K562 (cell line): ENCODE data around the gene AGL. TPM values are rescaled to one million over a fixed set of nuclear protein-coding genes. Genes with fewer than 3 reads are reported as not detected.

Source experiments
- ATAC-seq: fragments of 200-7000 bp; cut with Tn5 transposase; 3 replicates; pipeline ENCODE4 v1.9.1; 2020; ENCODE audit warnings: moderate library complexity
- BruUV-seq: library from RNA; stranded (reverse); fragments of 400-500 nt; replicated peaks from 2 replicates; lab custom pipeline; 2021; lab: Mats Ljungman, UMichigan
- CTCF ChIA-PET: fragments of 300-600 bp; formaldehyde crosslinking; extraction: SDS; loops from one replicate; lab custom pipeline; 2021; ENCODE audit warnings: low intra/inter-chr PET ratio; lab: Yijun Ruan, JAX
- POLR2A ChIA-PET: fragments of 300-600, 350-650 bp; sonication (Branson Sonifier 250); formaldehyde crosslinking; extraction: SDS; loops from one replicate; lab custom pipeline; 2021; ENCODE audit warnings: antibody characterized with exemption, inconsistent platforms; lab: Yijun Ruan, JAX
- DNase-seq, 4 experiments: peaks; one replicate each; pipeline versions ENCODE4 v3.0.0 to v3.0.0-alpha.2; 2011 to 2018; ENCODE audit warnings: low spot score in 3 of 4, mixed read lengths in 3 of 4; ENCODE audit errors: extremely low read depth in 1 of 4
- FAIRE-seq: peaks from 2 replicates; lab custom pipeline; 2011; peaks lifted over from hg19 to GRCh38; lab: Jason Lieb, UNC
- H2AFZ ChIP-seq: 2 replicates; pipeline ENCODE4 v1.6.0; 2011; ENCODE audit warnings: low read depth, low read length, control low read depth, inconsistent platforms
- H3K27ac ChIP-seq: fragments of 200-600 bp; 3 replicates; pipeline ENCODE4 v1.8.0; 2011; ENCODE audit warnings: low read depth, mild to moderate bottlenecking, control low read depth, inconsistent platforms, low read length, moderate library complexity, mixed read lengths; ENCODE audit errors: extremely low read depth
- H3K27me3 ChIP-seq, 2 experiments: fragments of 300-600 bp in 1 of 2; 2 replicates in 1 of 2; 3 replicates in 1 of 2; pipeline versions ENCODE4 v1.6.0 to v1.8.0; 2011; ENCODE audit warnings: inconsistent platforms in 2 of 2, low read length in 2 of 2, mild to moderate bottlenecking in 1 of 2, mixed read lengths in 1 of 2, moderate library complexity in 1 of 2; ENCODE audit not compliant: control insufficient read depth in 2 of 2, insufficient read depth in 2 of 2
- H3K36me3 ChIP-seq: fragments of 300-600 bp; 3 replicates; pipeline ENCODE4 v1.8.0; 2011; ENCODE audit warnings: mild to moderate bottlenecking, low read length, inconsistent platforms; ENCODE audit not compliant: control insufficient read depth, insufficient read depth
- H3K4me1 ChIP-seq, 2 experiments: fragments of 200-600 bp in 1 of 2; replicated peaks in 1 of 2; 2 replicates in 1 of 2; 3 replicates in 1 of 2; pipeline versions ENCODE4 v1.5.1 to v1.8.0; 2011; ENCODE audit warnings: inconsistent platforms in 2 of 2, low read length in 2 of 2, mild to moderate bottlenecking in 1 of 2, mixed read lengths in 1 of 2, moderate library complexity in 1 of 2; ENCODE audit not compliant: control insufficient read depth in 2 of 2, insufficient read depth in 2 of 2
- H3K4me2 ChIP-seq: 2 replicates; pipeline ENCODE4 v1.6.1; 2011; ENCODE audit warnings: low read length, control low read depth, inconsistent platforms, mixed read lengths; ENCODE audit not compliant: insufficient read depth
- H3K4me3 ChIP-seq: fragments of 200-600 bp; sonication (generic), shearing (Covaris generic); 2 replicates; pipeline ENCODE4 v1.5.1; 2016; ENCODE audit warnings: control low read depth, inconsistent platforms
- H3K79me2 ChIP-seq: fragments of 200-600 bp; 3 replicates; pipeline ENCODE4 v1.8.0; 2011; ENCODE audit warnings: low read length, inconsistent platforms; ENCODE audit not compliant: control insufficient read depth, insufficient read depth
- H3K9ac ChIP-seq, 2 experiments: 2 replicates each; pipeline versions ENCODE4 v1.6.0 to v1.6.1; 2011; ENCODE audit warnings: low read depth in 2 of 2, low read length in 2 of 2, control low read depth in 1 of 2, inconsistent platforms in 1 of 2, mild to moderate bottlenecking in 1 of 2, mixed read lengths in 1 of 2; ENCODE audit not compliant: insufficient read depth in 1 of 2
- H3K9me1 ChIP-seq: one replicate; pipeline ENCODE4 v1.6.0; 2011; ENCODE audit warnings: inconsistent platforms, mild to moderate bottlenecking, low read length, moderate library complexity; ENCODE audit not compliant: control insufficient read depth, insufficient read depth
- H3K9me3 ChIP-seq: replicated peaks from 2 replicates; pipeline ENCODE4 v1.5.1; 2011; ENCODE audit warnings: low read depth, low read length, inconsistent platforms; ENCODE audit not compliant: control insufficient read depth, insufficient read depth
- H4K20me1 ChIP-seq: replicated peaks from 2 replicates; pipeline ENCODE4 v1.6.1; 2011; ENCODE audit warnings: low read length, inconsistent platforms, mixed read lengths; ENCODE audit not compliant: control insufficient read depth, insufficient read depth
- HIVEP1 ChIP-seq: fragments of 250-450 bp; sonication (Bioruptor Pico); IDR thresholded peaks from 2 replicates; pipeline ENCODE4 v1.4.0; 2020; ENCODE audit warnings: mild to moderate bottlenecking
- MAZ ChIP-seq, 2 experiments: fragments of 450-650 bp in 1 of 2; sonication (generic) in 1 of 2; formaldehyde crosslinking; IDR thresholded peaks in 1 of 2; conservative IDR thresholded peaks in 1 of 2; 2 replicates each; pipeline versions ENCODE4 v1.4.0 to v1.5.0; 2020; ENCODE audit warnings: mild to moderate bottlenecking in 1 of 2, missing genetic modification reagents in 1 of 2
- POLR2AphosphoS5 ChIP-seq: IDR thresholded peaks from 2 replicates; pipeline ENCODE4 v1.6.1; 2011; ENCODE audit warnings: mild to moderate bottlenecking, low read depth, low read length, moderate library complexity; ENCODE audit not compliant: control insufficient read depth, insufficient read depth
- SMAD2 ChIP-seq: fragments of 150-350 bp; IDR thresholded peaks from 2 replicates; pipeline ENCODE4 v1.6.1; 2014; ENCODE audit warnings: low read depth, mild to moderate bottlenecking, low read length
- ZC3H11A ChIP-seq: IDR thresholded peaks from 2 replicates; pipeline ENCODE4 v1.6.1; 2012; ENCODE audit warnings: low read depth, low read length, improper control_type of control experiment
- ZFX ChIP-seq: sonication (generic); formaldehyde crosslinking; IDR thresholded peaks from 2 replicates; pipeline ENCODE4 v1.8.0; 2022; ENCODE audit warnings: mild to moderate bottlenecking, missing genetic modification reagents, moderate library complexity
- ZNF408 ChIP-seq: fragments of 250-450 bp; sonication (Bioruptor Pico); IDR thresholded peaks from 2 replicates; pipeline ENCODE4 v1.4.0; 2020; ENCODE audit warnings: low read depth, mild to moderate bottlenecking, moderate library complexity
- ZNF77 ChIP-seq: fragments of 250-450 bp; sonication (Bioruptor Pico); IDR thresholded peaks from 2 replicates; pipeline ENCODE4 v1.5.0; 2020
- WGBS: fragments of 100-300 bp; shearing (Covaris generic); methylation state at CpG from one replicate; pipeline ENCODE4 v1.1.6; 2016; ENCODE audit warnings: low coverage, mixed read lengths; ENCODE audit not compliant: insufficient coverage; ENCODE audit errors: missing lambda C conversion rate; 5-methylcytosine and 5-hydroxymethylcytosine counted together
- in situ Hi-C: fragments of 300-500 bp; cut with MboI; formaldehyde crosslinking; loops from 4 replicates; pipeline ENCODE4 v1.15.0; 2018; ENCODE audit warnings: inconsistent platforms, mixed read lengths
- intact Hi-C: fragments of 100-400 bp; cut with micrococcal nuclease; formaldehyde crosslinking; loops from 2 replicates; pipeline ENCODE4 v1.14.2; 2022
- polyA plus RNA-seq, 8 experiments: library from polyadenylated mRNA; depleted of rRNA in 4 of 8; stranded (reverse) in 5 of 8; unstranded in 3 of 8; fragments of >200 nt; fragmentation: Nextera tagmentation in 2 of 8; fragmentation: Illumina TruSeq in 1 of 8; extraction: Ambion mirVana in 2 of 8; extraction: Trizol in 1 of 8; gene quantifications; 2 replicates each; pipeline versions ENCODE4 v1.2.1 to v1.2.3, GENCODE V29; 2011 to 2014; ENCODE audit warnings: inconsistent platforms in 1 of 8, missing spikeins in 1 of 8
- total RNA-seq, 7 experiments: library from RNA; depleted of rRNA in 6 of 7; stranded (reverse); fragments of >200 nt in 6 of 7; fragmentation: Illumina TruSeq in 2 of 7; extraction: Trizol in 2 of 7; gene quantifications; 2 replicates each; pipeline versions ENCODE4 v1.2.1 to v1.2.3, GENCODE V29; 2011 to 2021; ENCODE audit warnings: low replicate concordance in 1 of 7
- TF ChIP-seq, protein P1 (sequence below): fragments of 150-350 bp; IDR thresholded peaks from 2 replicates; pipeline ENCODE4 v1.6.1; 2014; ENCODE audit warnings: low read depth, mild to moderate bottlenecking, low read length, borderline replicate concordance
- TF ChIP-seq, protein P2 (sequence below): fragments of 200-400 bp; formaldehyde crosslinking; IDR thresholded peaks from 2 replicates; pipeline ENCODE4 v1.6.1; 2017; ENCODE audit warnings: mild to moderate bottlenecking, low read depth, low read length, moderate library complexity

AGL gene
- total and polyA plus RNA-seq, 9 of the 15 experiments (the other 6 are each of a cell fraction or from before 2014, with no cell fraction given), result 6.3 to 20.4 (median 12.4) TPM

DNA sequence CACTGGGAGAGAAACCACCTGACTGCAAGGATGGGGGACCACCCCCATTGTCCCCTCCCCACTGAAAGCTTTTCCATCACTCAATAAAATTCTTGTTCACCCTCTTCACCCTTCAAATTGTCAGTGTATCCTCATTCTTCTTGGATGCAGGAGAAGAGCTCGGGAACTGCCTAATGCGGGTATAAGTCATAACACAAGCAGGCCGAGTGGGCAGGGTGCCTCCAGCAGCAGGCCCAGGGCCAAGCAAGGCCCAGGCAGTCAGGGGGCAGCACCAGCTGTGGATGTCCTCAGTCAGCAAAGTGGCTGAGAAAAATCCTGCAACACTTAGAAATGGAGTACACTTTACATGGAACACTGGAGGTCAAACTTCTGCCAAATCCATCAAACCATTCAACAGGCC is 85.9 kb downstream of the AGL start:
- H3K4me3 ChIP-seq, result no peak overlapping the region
- no peaks in the 10 kb centered on the region for H3K79me2 ChIP-seq
- no peak overlapping the region for H3K4me2 ChIP-seq
- H3K9me1 ChIP-seq, result no peaks in the 10 kb centered on the region
- intact Hi-C loops (no loop called here), in situ Hi-C loops (no loop called here)
- POLR2A ChIA-PET, result interaction anchor here (0.6 to 1.2 kb wide), 2 partner anchors 11 to 427 kb away, joined by 3 read pairs; no protein-coding TSS in a partner anchor
- H3K36me3 ChIP-seq, result no peaks in the 10 kb centered on the region
- CTCF ChIA-PET, result no interaction called here
- TF ChIP-seq POLR2AphosphoS5, result no peak
- no peak for TF ChIP-seq ZC3H11A
- TF ChIP-seq ZFX (CRISPR knock-in tag), result no peak
- TF ChIP-seq, protein P1, sequence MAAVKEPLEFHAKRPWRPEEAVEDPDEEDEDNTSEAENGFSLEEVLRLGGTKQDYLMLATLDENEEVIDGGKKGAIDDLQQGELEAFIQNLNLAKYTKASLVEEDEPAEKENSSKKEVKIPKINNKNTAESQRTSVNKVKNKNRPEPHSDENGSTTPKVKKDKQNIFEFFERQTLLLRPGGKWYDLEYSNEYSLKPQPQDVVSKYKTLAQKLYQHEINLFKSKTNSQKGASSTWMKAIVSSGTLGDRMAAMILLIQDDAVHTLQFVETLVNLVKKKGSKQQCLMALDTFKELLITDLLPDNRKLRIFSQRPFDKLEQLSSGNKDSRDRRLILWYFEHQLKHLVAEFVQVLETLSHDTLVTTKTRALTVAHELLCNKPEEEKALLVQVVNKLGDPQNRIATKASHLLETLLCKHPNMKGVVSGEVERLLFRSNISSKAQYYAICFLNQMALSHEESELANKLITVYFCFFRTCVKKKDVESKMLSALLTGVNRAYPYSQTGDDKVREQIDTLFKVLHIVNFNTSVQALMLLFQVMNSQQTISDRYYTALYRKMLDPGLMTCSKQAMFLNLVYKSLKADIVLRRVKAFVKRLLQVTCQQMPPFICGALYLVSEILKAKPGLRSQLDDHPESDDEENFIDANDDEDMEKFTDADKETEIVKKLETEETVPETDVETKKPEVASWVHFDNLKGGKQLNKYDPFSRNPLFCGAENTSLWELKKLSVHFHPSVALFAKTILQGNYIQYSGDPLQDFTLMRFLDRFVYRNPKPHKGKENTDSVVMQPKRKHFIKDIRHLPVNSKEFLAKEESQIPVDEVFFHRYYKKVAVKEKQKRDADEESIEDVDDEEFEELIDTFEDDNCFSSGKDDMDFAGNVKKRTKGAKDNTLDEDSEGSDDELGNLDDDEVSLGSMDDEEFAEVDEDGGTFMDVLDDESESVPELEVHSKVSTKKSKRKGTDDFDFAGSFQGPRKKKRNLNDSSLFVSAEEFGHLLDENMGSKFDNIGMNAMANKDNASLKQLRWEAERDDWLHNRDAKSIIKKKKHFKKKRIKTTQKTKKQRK, result no peak
- TF ChIP-seq ZNF408, result no peak
- TF ChIP-seq SMAD2, result no peak
- TF ChIP-seq, protein P2, sequence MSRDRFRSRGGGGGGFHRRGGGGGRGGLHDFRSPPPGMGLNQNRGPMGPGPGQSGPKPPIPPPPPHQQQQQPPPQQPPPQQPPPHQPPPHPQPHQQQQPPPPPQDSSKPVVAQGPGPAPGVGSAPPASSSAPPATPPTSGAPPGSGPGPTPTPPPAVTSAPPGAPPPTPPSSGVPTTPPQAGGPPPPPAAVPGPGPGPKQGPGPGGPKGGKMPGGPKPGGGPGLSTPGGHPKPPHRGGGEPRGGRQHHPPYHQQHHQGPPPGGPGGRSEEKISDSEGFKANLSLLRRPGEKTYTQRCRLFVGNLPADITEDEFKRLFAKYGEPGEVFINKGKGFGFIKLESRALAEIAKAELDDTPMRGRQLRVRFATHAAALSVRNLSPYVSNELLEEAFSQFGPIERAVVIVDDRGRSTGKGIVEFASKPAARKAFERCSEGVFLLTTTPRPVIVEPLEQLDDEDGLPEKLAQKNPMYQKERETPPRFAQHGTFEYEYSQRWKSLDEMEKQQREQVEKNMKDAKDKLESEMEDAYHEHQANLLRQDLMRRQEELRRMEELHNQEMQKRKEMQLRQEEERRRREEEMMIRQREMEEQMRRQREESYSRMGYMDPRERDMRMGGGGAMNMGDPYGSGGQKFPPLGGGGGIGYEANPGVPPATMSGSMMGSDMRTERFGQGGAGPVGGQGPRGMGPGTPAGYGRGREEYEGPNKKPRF, result no peak
- TF ChIP-seq ZNF77 (CRISPR knock-in tag), result no peak
- TF ChIP-seq MAZ (CRISPR knock-in tag; conservative IDR thresholded peaks at IDR 0.05 in 1 of 2, IDR thresholded peaks at IDR 0.05 in 1 of 2), result no peak
- no peak for TF ChIP-seq HIVEP1
- ATAC-seq, result no peak
- BruUV-seq, result no TSS peak
- no peak overlapping the region for H3K9ac ChIP-seq
- DNase-seq, result no peak
- no peak overlapping the region for H3K27ac ChIP-seq
- peaks cover 0 to 8% of the 10 kb centered on the region in 2 experiments; a peak in 2 of 5 replicates for H3K4me1 ChIP-seq
- no peak overlapping the region for H2AFZ ChIP-seq
- H3K27me3 ChIP-seq, result no peaks in the 10 kb centered on the region
- FAIRE-seq, result no peak
- WGBS, result 89% methylated on average over 3 of the region's 3 CpGs
- no peaks in the 10 kb centered on the region for H3K9me3 ChIP-seq
- no peaks in the 10 kb centered on the region for H4K20me1 ChIP-seq
